ENCODE results near the gene TRPC4.

DNA sequence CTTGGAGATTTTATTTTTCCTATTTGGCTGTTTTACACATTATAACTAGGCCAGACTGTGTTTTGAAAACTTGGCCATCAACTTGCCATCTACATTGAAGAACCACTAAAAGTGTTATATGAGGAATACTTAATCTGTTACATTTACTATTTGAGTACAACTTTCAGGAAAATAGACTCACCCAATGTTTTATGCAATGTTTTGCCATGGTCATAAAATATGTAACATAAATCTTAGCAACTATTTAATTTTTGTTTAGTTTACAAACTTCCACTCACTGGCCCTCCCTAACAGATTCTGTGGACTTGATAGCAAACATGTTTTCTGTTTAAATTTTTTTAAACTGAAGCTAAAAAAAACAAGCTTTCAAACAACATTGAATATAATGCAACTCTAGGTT lies 23.7 kb upstream of the TRPC4 start:
- TF ChIP-seq, protein P1, sequence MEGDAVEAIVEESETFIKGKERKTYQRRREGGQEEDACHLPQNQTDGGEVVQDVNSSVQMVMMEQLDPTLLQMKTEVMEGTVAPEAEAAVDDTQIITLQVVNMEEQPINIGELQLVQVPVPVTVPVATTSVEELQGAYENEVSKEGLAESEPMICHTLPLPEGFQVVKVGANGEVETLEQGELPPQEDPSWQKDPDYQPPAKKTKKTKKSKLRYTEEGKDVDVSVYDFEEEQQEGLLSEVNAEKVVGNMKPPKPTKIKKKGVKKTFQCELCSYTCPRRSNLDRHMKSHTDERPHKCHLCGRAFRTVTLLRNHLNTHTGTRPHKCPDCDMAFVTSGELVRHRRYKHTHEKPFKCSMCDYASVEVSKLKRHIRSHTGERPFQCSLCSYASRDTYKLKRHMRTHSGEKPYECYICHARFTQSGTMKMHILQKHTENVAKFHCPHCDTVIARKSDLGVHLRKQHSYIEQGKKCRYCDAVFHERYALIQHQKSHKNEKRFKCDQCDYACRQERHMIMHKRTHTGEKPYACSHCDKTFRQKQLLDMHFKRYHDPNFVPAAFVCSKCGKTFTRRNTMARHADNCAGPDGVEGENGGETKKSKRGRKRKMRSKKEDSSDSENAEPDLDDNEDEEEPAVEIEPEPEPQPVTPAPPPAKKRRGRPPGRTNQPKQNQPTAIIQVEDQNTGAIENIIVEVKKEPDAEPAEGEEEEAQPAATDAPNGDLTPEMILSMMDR (conservative IDR thresholded peaks at IDR 0.05; ENCODE audit: low read length), result no peak
- TF ChIP-seq EZH2phosphoT487 (IDR thresholded peaks at IDR 0.05; ENCODE audit: borderline replicate concordance), result no peak
